SK-N-SH treated with all-trans-retinoic acid at 6 μM for 48 hours (cell line): Measurements from ENCODE around the gene RAPGEF4.

Experiments
- ATAC-seq: fragments of 200-7000 bp; cut with Tn5 transposase; 3 replicates; pipeline ENCODE4 v1.9.1; 2020; ENCODE audit warnings: mild to moderate bottlenecking, moderate library complexity
- ARNTL ChIP-seq: fragments of 450-650 bp; formaldehyde crosslinking; IDR thresholded peaks from 2 replicates; pipeline ENCODE4 v1.5.0; 2020; ENCODE audit warnings: low read depth, mild to moderate bottlenecking, moderate library complexity, borderline replicate concordance
- BACH2 ChIP-seq: fragments of 250-450 bp; sonication (Bioruptor Pico); IDR thresholded peaks from 2 replicates; pipeline ENCODE4 v1.9.0; 2021; ENCODE audit warnings: mild to moderate bottlenecking, borderline replicate concordance
- CSDC2 ChIP-seq: fragments of 250-450 bp; sonication (Bioruptor Pico); IDR thresholded peaks from 2 replicates; pipeline ENCODE4 v1.5.0; 2020; ENCODE audit warnings: mild to moderate bottlenecking, moderate library complexity
- ESRRG ChIP-seq: fragments of 250-450 bp; sonication (Bioruptor Pico); IDR thresholded peaks from 2 replicates; pipeline ENCODE4 v1.6.1; 2021; ENCODE audit warnings: mild to moderate bottlenecking
- GLIS3 ChIP-seq: fragments of 250-450 bp; sonication (Bioruptor Pico); IDR thresholded peaks from 2 replicates; pipeline ENCODE4 v1.5.0; 2020; ENCODE audit warnings: mild to moderate bottlenecking, moderate library complexity
- ISL1 ChIP-seq: fragments of 250-450 bp; sonication (Bioruptor Pico); IDR thresholded peaks from 2 replicates; pipeline ENCODE4 v2.1.2; 2022; ENCODE audit warnings: mild to moderate bottlenecking, moderate library complexity
- OSR1 ChIP-seq: fragments of 250-450 bp; sonication (Bioruptor Pico); IDR thresholded peaks from 2 replicates; pipeline ENCODE4 v1.8.0; 2022; ENCODE audit warnings: moderate library complexity, mild to moderate bottlenecking, inconsistent platforms
- PPARA ChIP-seq: fragments of 250-450 bp; sonication (Bioruptor Pico); IDR thresholded peaks from 2 replicates; pipeline ENCODE4 v1.5.0; 2020; ENCODE audit warnings: mild to moderate bottlenecking, borderline replicate concordance
- RARB ChIP-seq: fragments of 250-450 bp; sonication (Bioruptor Pico); IDR thresholded peaks from 2 replicates; pipeline ENCODE4 v1.8.0; 2021; ENCODE audit warnings: mild to moderate bottlenecking, moderate library complexity
- SNAI2 ChIP-seq: fragments of 250-450 bp; sonication (Bioruptor Pico); IDR thresholded peaks from 2 replicates; pipeline ENCODE4 v1.5.0; 2020; ENCODE audit warnings: mild to moderate bottlenecking, moderate library complexity
- TCF4 ChIP-seq: fragments of 250-450 bp; sonication (Bioruptor Pico); IDR thresholded peaks from 2 replicates; pipeline ENCODE4 v1.8.0; 2021; ENCODE audit warnings: mild to moderate bottlenecking, moderate library complexity, borderline replicate concordance
- ZC3H10 ChIP-seq: fragments of 250-450 bp; sonication (Bioruptor Pico); IDR thresholded peaks from 2 replicates; pipeline ENCODE4 v1.5.1; 2021; ENCODE audit warnings: mild to moderate bottlenecking, moderate library complexity
- ZFP3 ChIP-seq: fragments of 250-450 bp; sonication (Bioruptor Pico); IDR thresholded peaks from 2 replicates; pipeline ENCODE4 v1.5.0; 2020; ENCODE audit warnings: mild to moderate bottlenecking, moderate library complexity
- ZNF565 ChIP-seq: fragments of 450-650 bp; formaldehyde crosslinking; conservative IDR thresholded peaks from 2 replicates; pipeline ENCODE4 v1.5.0; 2020; ENCODE audit warnings: low read depth, mild to moderate bottlenecking, moderate library complexity
- ZNF70 ChIP-seq: fragments of 450-650 bp; formaldehyde crosslinking; IDR thresholded peaks from 2 replicates; pipeline ENCODE4 v1.5.0; 2020; ENCODE audit warnings: mild to moderate bottlenecking, moderate library complexity
- ZNF8 ChIP-seq: fragments of 450-650 bp; formaldehyde crosslinking; IDR thresholded peaks from 2 replicates; pipeline ENCODE4 v1.5.0; 2020; ENCODE audit warnings: mild to moderate bottlenecking, moderate library complexity
- TF ChIP-seq, protein P1 (sequence below): fragments of 250-450 bp; sonication (Bioruptor Pico); IDR thresholded peaks from 2 replicates; pipeline ENCODE4 v1.5.1; 2020; ENCODE audit warnings: low read depth, mild to moderate bottlenecking, moderate library complexity
- TF ChIP-seq, protein P2 (sequence below): fragments of 250-450 bp; sonication (Bioruptor Pico); IDR thresholded peaks from 2 replicates; pipeline ENCODE4 v1.5.1; 2021; ENCODE audit warnings: mild to moderate bottlenecking, moderate library complexity
- TF ChIP-seq, protein P3 (sequence below): fragments of 250-450 bp; sonication (Bioruptor Pico); IDR thresholded peaks from 2 replicates; pipeline ENCODE4 v1.5.0; 2020; ENCODE audit warnings: mild to moderate bottlenecking, moderate library complexity
- TF ChIP-seq, protein P4 (sequence below): fragments of 250-450 bp; sonication (Bioruptor Pico); IDR thresholded peaks from 2 replicates; pipeline ENCODE4 v1.8.0; 2021; ENCODE audit warnings: low read depth, mild to moderate bottlenecking, moderate library complexity, borderline replicate concordance
- TF ChIP-seq, protein P5 (sequence below): fragments of 250-450 bp; sonication (Bioruptor Pico); IDR thresholded peaks from 2 replicates; pipeline ENCODE4 v1.8.0; 2020; ENCODE audit warnings: mild to moderate bottlenecking, moderate library complexity, borderline replicate concordance

RAPGEF4 gene

DNA sequence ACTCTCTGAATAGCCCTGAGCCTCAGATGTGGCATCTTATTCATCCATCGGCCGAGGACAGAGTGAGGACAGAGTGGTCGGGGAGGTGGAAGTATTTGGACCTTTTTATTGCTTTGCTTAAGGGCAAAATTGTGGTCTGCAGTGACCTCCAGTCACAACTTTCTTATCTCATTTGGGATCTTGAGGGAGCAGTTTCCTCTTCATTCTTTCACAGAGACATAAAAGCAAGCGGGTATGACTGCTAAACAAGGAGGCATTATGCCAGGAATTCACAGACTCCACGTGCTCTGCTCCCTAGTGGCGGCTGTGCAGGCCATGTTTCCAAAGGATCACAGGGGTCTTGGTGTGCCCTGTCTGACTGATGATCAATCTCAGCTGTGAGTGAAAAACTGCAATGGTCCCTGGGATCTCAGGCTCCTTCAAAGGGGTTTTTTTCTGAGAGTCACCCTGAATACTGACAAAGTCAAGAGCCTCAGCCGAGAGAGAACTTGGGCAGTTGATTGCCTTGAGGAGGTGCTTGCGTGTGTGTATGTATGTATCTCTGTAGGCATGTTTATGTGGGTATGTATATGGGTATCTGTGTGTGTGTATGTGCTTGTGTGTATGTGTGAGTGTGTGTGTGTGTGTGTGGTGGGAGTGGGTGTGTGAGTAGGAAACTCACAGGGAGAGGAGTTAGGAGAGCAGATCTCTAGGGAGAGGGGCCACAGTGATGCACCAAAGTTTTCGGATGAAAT lies 47.7 kb downstream of the RAPGEF4 start:
- peak; percentile 91 for ATAC-seq
- no peak for TF ChIP-seq SNAI2
- TF ChIP-seq ZC3H10 (CRISPR knock-in tag): no peak
- TF ChIP-seq RARB (CRISPR knock-in tag): no peak
- no peak for TF ChIP-seq ESRRG (CRISPR knock-in tag)
- TF ChIP-seq ZNF565 (CRISPR knock-in tag): no peak
- TF ChIP-seq PPARA (CRISPR knock-in tag): no peak
- TF ChIP-seq, protein P1, sequence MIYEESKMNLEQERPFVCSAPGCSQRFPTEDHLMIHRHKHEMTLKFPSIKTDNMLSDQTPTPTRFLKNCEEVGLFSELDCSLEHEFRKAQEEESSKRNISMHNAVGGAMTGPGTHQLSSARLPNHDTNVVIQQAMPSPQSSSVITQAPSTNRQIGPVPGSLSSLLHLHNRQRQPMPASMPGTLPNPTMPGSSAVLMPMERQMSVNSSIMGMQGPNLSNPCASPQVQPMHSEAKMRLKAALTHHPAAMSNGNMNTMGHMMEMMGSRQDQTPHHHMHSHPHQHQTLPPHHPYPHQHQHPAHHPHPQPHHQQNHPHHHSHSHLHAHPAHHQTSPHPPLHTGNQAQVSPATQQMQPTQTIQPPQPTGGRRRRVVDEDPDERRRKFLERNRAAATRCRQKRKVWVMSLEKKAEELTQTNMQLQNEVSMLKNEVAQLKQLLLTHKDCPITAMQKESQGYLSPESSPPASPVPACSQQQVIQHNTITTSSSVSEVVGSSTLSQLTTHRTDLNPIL: no peak
- no peak for TF ChIP-seq TCF4 (CRISPR knock-in tag)
- TF ChIP-seq, protein P2, sequence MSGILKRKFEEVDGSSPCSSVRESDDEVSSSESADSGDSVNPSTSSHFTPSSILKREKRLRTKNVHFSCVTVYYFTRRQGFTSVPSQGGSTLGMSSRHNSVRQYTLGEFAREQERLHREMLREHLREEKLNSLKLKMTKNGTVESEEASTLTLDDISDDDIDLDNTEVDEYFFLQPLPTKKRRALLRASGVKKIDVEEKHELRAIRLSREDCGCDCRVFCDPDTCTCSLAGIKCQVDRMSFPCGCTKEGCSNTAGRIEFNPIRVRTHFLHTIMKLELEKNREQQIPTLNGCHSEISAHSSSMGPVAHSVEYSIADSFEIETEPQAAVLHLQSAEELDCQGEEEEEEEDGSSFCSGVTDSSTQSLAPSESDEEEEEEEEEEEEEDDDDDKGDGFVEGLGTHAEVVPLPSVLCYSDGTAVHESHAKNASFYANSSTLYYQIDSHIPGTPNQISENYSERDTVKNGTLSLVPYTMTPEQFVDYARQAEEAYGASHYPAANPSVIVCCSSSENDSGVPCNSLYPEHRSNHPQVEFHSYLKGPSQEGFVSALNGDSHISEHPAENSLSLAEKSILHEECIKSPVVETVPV (CRISPR knock-in tag): no peak
- TF ChIP-seq ZNF8 (CRISPR knock-in tag): no peak
- TF ChIP-seq, protein P3, sequence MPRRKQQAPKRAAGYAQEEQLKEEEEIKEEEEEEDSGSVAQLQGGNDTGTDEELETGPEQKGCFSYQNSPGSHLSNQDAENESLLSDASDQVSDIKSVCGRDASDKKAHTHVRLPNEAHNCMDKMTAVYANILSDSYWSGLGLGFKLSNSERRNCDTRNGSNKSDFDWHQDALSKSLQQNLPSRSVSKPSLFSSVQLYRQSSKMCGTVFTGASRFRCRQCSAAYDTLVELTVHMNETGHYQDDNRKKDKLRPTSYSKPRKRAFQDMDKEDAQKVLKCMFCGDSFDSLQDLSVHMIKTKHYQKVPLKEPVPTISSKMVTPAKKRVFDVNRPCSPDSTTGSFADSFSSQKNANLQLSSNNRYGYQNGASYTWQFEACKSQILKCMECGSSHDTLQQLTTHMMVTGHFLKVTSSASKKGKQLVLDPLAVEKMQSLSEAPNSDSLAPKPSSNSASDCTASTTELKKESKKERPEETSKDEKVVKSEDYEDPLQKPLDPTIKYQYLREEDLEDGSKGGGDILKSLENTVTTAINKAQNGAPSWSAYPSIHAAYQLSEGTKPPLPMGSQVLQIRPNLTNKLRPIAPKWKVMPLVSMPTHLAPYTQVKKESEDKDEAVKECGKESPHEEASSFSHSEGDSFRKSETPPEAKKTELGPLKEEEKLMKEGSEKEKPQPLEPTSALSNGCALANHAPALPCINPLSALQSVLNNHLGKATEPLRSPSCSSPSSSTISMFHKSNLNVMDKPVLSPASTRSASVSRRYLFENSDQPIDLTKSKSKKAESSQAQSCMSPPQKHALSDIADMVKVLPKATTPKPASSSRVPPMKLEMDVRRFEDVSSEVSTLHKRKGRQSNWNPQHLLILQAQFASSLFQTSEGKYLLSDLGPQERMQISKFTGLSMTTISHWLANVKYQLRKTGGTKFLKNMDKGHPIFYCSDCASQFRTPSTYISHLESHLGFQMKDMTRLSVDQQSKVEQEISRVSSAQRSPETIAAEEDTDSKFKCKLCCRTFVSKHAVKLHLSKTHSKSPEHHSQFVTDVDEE (CRISPR knock-in tag): no peak
- TF ChIP-seq, protein P4, sequence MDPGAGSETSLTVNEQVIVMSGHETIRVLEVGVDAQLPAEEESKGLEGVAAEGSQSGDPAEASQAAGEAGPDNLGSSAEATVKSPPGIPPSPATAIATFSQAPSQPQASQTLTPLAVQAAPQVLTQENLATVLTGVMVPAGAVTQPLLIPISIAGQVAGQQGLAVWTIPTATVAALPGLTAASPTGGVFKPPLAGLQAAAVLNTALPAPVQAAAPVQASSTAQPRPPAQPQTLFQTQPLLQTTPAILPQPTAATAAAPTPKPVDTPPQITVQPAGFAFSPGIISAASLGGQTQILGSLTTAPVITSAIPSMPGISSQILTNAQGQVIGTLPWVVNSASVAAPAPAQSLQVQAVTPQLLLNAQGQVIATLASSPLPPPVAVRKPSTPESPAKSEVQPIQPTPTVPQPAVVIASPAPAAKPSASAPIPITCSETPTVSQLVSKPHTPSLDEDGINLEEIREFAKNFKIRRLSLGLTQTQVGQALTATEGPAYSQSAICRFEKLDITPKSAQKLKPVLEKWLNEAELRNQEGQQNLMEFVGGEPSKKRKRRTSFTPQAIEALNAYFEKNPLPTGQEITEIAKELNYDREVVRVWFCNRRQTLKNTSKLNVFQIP (CRISPR knock-in tag): no peak
- TF ChIP-seq CSDC2: no peak
- no peak for TF ChIP-seq OSR1 (CRISPR knock-in tag)
- no peak for TF ChIP-seq GLIS3
- TF ChIP-seq ZNF70 (CRISPR knock-in tag): no peak
- TF ChIP-seq, protein P5, sequence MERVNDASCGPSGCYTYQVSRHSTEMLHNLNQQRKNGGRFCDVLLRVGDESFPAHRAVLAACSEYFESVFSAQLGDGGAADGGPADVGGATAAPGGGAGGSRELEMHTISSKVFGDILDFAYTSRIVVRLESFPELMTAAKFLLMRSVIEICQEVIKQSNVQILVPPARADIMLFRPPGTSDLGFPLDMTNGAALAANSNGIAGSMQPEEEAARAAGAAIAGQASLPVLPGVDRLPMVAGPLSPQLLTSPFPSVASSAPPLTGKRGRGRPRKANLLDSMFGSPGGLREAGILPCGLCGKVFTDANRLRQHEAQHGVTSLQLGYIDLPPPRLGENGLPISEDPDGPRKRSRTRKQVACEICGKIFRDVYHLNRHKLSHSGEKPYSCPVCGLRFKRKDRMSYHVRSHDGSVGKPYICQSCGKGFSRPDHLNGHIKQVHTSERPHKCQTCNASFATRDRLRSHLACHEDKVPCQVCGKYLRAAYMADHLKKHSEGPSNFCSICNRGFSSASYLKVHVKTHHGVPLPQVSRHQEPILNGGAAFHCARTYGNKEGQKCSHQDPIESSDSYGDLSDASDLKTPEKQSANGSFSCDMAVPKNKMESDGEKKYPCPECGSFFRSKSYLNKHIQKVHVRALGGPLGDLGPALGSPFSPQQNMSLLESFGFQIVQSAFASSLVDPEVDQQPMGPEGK (CRISPR knock-in tag): no peak
- no peak for TF ChIP-seq ISL1 (CRISPR knock-in tag)

DNA sequence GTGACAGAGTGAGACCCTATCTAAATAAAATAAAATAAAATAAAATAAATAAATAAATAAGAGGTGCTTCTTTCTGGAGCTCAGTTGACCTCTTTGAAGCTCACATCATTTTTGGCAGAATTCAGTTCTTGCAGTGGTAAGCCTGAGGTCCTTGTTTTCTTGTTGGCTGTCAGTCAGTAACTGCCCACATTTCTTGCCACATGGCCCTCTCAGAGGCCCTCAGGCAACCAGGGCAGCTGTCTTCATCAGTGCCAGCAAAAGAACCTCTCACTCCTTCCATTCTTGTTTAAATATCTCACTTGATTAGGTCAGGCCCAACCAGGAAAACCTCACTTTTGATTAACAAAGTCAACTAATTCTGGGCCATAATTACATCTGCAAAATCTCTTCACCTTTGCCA lies 53.2 kb downstream of the RAPGEF4 start:
- ATAC-seq: no peak
- TF ChIP-seq ARNTL (CRISPR knock-in tag) (no peak), ZFP3 (CRISPR knock-in tag) (no peak), PPARA (CRISPR knock-in tag) (no peak), ZNF8 (CRISPR knock-in tag) (no peak), CSDC2 (no peak), ISL1 (CRISPR knock-in tag) (no peak), OSR1 (CRISPR knock-in tag) (no peak), ESRRG (CRISPR knock-in tag) (no peak), GLIS3 (no peak), ZNF70 (CRISPR knock-in tag) (no peak), ZC3H10 (CRISPR knock-in tag) (no peak), BACH2 (CRISPR knock-in tag) (no peak), ZNF565 (CRISPR knock-in tag) (no peak)
- TF ChIP-seq, protein P3 (CRISPR knock-in tag): no peak
- TF ChIP-seq, protein P5 (CRISPR knock-in tag): no peak
- TF ChIP-seq, protein P1: no peak
